ENCODE measurements around the gene ZNF638.
"Not testable (repeated sequence)": the region's sequence is repeated elsewhere in the genome, so short reads cannot be mapped to it uniquely, and the experiment has no call there.

Gene ZNF638

GRCh38 chr2:71331581-71332434 is at the start of gene ZNF638:
ZNF638 (plus strand) TSS chr2:71331782; CDS start chr2:71348955, 17,173 bp downstream.
- DNase-seq: peak; percentile 88

GRCh38 chr2:71281950-71282349 is 49.6 kb upstream of the ZNF638 start:
- no peak for DNase-seq

GRCh38 chr2:71282493-71282892 is 49.1 kb upstream of the ZNF638 start:
- DNase-seq: no peak

GRCh38 chr2:71283131-71283530 is 48.5 kb upstream of the ZNF638 start:
- no peak for DNase-seq

GRCh38 chr2:71285706-71286105 is 45.9 kb upstream of the ZNF638 start:
- DNase-seq: no peak

GRCh38 chr2:71291398-71291797 is 40.2 kb upstream of the ZNF638 start:
- DNase-seq: no peak

GRCh38 chr2:71292159-71292558 is 39.4 kb upstream of the ZNF638 start:
- DNase-seq: no peak

GRCh38 chr2:71298914-71299313 is 32.7 kb upstream of the ZNF638 start:
- DNase-seq: no peak

GRCh38 chr2:71299507-71299906 is 32.1 kb upstream of the ZNF638 start:
- peak; percentile 33 for DNase-seq

GRCh38 chr2:71303849-71304248 is 27.7 kb upstream of the ZNF638 start:
- DNase-seq: no peak

- no peak for DNase-seq
Observed at GRCh38 chr2:71306762-71307161, 24.8 kb upstream of the ZNF638 start.

- DNase-seq: no peak
Observed at GRCh38 chr2:71313016-71313766, 18.4 kb upstream of the ZNF638 start.

GRCh38 chr2:71317060-71317459 is 14.5 kb upstream of the ZNF638 start:
- no peak for DNase-seq

- DNase-seq: not testable (repeated sequence)
Observed at GRCh38 chr2:71317900-71318299, 13.7 kb upstream of the ZNF638 start.

- DNase-seq: no peak
Observed at GRCh38 chr2:71323386-71323785, 8.2 kb upstream of the ZNF638 start.

GRCh38 chr2:71326968-71327367 is 4.6 kb upstream of the ZNF638 start:
- no peak for DNase-seq

- DNase-seq: no peak
Observed at GRCh38 chr2:71327916-71328315, 3.7 kb upstream of the ZNF638 start.

GRCh38 chr2:71330155-71330554 is 1.4 kb upstream of the ZNF638 start:
- DNase-seq: no peak

GRCh38 chr2:71330585-71331330 is 824 bp upstream of the ZNF638 start:
- DNase-seq: no peak

- DNase-seq: not testable (repeated sequence)
Observed at GRCh38 chr2:71331331-71331580, 326 bp upstream of the ZNF638 start.

GRCh38 chr2:71332435-71332796 is 834 bp downstream of the ZNF638 start:
- no peak for DNase-seq

GRCh38 chr2:71333619-71334018 is 2.0 kb downstream of the ZNF638 start:
- no peak for DNase-seq

- no peak for DNase-seq
Observed at GRCh38 chr2:71336384-71336783, 4.8 kb downstream of the ZNF638 start.

- no peak for DNase-seq
Observed at GRCh38 chr2:71336802-71337201, 5.2 kb downstream of the ZNF638 start.
